ENCODE measurements around the gene OIT3.
A peak's percentile ranks its signal among the peaks of the same experiment; 100 is the strongest.
"Not testable (repeated sequence)": the region's sequence is repeated elsewhere in the genome, so short reads cannot be mapped to it uniquely, and the experiment has no call there.

The OIT3 gene

DNA sequence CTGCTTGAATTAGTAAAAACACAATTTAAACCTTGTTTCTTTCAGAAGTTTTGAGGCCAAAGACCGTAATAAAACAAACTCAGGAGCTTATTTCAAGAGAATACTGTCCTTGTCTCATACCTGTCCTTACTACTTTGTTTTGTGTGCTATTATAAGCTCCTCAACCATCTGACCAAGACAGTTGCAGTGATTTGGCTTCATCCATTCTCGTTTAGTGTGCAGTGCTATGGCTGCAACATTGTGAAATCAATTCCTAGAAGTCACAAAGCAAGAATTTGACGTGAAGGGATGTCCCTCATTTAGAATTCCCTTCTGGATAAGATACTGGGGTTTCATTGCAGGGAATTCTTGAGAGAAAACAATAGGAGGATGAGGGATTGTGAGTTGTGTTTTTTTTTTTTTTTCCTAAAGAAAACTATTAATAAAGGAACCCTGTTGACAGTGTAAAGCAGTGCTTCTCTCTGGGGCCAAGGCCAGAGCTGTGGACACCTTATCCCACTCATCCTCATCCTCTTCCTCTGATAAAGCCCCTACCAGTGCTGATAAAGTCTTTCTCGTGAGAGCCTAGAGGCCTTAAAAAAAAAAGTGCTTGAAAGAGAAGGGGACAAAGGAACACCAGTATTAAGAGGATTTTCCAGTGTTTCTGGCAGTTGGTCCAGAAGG is at the start of gene OIT3:
OIT3 (plus strand) TSS at position 604 of the 663 bp plus-strand sequence. CDS start 60 bp downstream, outside the sequence.
- no peak for DNase-seq

DNA sequence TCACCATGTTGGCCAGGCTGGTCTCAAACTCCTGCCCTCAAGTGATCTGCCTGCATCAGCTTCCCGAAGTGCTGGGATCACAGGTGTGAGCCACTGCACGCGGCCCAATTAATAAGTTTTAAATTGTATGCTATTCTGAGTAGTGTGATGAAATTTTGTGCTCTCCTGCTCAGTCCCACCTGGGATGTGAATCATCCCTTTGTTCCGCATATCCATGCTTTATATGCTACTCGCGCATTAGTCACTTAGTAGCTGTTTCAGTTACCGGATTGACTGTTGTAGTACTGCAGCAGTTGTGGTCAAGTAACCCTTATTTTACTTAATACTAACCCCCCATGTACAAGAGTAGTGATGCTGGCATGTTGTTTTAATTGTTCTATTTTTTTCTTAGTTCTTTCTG is 47.3 kb upstream of the OIT3 start:
- no peak for DNase-seq

- peak in 1 of 2 donors; percentile 20 for DNase-seq
Measured at GRCh38 chr10:72847681-72848080, 45.9 kb upstream of the OIT3 start.

GRCh38 chr10:72850861-72851260 is 42.7 kb upstream of the OIT3 start:
- DNase-seq: no peak

GRCh38 chr10:72851509-72851908 is 42.0 kb upstream of the OIT3 start:
- DNase-seq: no peak

DNA sequence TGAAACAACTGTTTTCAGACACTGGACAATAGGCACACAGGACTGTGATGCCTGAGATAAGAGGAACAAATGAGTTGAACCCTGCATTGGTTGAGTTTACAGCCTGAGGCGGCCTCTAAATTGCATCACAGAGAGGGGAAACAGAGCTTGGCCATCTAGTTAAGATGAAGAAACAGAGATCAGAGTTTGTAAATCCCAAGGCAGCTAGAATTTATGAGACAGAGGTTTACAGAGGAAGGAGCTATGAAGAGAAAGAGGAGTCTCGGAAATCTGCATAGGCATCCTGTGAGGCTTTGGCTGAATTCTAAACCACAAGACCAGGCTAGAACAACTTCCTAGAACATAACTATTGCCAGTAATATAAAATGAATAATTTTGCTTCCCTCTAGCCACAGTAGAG is 41.0 kb upstream of the OIT3 start:
- no peak for DNase-seq

GRCh38 chr10:72855129-72855528 is 38.4 kb upstream of the OIT3 start:
- no peak for DNase-seq

DNA sequence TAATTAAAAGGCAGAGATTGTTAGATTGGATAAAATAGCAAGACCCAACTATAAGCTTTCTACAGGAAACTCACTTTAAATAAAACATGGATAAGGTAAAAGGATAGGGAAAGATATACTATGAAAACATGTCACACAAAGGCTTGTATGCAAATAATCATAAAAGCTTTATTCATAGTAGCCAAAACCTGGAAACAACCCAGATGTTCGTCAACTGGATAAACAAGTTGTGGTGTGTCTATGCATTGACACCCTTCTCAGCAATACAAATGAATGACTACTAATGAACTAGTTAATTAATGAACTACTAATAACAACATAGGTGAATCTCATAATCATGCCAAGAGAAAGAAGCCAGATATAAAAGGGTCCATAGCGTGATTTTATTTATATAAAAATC is 37.7 kb upstream of the OIT3 start:
- no peak for DNase-seq

- no peak for DNase-seq
Measured at GRCh38 chr10:72858067-72858466, 35.5 kb upstream of the OIT3 start.

DNA sequence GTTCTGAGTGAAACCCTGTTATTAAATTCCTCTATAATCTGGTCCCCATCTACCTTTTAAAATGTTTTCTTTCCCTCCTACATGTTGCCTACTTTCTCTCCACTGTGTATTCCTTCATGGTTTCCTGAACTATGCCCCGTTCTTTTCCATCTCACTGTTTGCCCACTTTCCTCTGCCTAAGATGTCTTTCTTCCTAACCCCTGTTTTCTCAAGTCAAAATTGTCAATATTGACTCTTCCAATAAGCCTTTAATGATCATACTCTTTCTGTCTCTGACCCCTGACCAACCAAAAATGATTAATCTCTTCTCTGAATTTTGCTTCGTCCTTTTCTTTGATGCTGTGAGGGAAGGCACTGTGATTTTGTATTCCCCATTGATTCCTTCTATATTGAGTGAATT is 30.6 kb upstream of the OIT3 start:
- no peak for DNase-seq

DNA sequence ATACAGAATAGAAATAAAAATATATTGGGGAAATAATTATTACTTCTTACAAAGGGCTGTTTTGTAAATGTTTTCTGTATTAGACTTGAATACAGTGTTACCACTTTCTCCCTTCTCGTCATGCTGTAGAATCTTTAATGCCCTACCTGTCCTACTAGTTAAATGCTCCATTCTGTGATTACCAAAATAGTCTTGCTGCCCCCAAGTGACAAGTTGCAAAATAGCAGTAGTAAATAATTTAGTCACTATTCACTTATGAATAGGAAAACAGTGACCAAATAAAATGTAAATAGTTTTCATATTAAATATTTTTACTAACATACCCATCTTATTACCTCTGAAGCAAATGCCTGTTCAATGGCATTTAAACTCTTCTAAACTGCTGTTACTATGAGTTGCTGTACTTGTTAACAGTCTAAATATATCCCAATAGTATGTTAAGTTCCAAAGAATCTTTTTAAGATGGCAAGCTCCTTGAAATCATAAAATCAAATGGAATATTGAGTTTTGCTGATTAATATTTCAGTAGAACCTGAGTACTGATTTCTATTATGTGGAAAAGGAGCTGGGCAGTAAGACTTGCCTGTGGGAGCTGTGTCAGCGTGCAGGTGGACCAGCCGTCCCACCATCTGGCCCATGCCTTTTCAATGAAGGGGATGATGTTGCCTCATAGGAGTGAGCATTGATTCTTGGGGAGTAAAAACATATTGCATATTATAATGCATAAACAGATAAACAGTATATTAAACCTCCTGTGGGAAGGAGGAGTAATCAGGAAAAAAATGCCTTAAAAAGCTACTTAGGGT is 18.1 kb upstream of the OIT3 start:
- peak in 1 of 2 donors; percentile 36 for DNase-seq

DNA sequence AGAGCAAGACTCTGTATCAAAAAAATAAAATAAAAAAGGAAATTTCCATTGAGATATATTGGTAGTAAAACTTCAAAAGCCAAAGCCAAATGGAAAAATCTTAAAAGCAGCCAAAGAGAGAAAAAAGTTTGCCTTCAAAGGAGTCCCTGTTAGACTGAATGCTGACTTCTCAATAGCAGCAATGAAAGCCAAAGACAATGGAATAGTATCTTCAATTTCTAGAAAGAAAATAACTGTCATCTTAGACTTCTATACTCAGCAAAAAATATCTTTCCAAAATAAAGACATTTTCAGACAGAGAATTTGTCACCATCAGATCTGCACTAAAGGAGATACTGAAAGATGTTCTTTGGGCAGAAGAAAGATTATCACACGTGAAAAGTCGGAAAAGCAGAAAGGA is 14.3 kb upstream of the OIT3 start:
- no peak for DNase-seq

DNA sequence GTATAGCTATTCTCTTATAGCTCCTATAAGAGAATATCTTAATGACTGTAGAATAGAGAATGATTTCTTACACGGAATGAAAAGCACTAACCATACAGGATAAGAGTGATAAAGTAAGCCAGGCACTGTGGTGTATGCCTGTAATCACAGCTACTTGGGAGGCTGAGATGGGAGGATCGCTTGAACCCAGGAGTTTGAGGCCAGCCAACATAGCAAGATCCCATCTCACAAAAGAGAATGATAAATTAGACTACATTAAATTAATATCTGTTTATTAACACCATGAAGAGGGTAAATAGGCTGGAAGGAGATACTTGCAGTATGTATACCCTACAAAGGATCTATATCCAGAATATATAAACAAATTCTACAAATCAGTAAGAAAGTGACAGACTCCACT is 12.2 kb upstream of the OIT3 start:
- DNase-seq: no peak

- DNase-seq: no peak
Measured at GRCh38 chr10:72883861-72884260, 9.7 kb upstream of the OIT3 start.

DNA sequence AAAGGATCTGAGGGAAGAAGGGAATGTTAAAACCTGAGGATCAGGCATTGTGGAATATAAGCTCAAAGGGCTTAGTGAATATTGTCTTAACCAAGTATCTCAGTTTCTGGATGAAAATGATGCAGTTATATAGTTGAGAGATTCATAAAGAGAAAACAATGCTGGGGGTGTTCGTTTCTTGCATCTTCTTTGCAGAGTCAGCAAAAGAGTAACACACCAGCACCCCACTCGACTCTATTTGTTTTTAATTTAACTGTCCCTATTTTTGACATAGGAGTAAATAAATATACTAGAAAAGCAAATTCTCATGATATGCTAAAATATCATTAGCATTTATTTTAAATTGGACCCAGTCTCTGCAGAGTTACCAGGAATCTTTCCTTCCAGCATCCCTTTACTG is 7.6 kb upstream of the OIT3 start:
- no peak for DNase-seq

- DNase-seq: no peak
Measured at GRCh38 chr10:72886621-72887020, 6.9 kb upstream of the OIT3 start.

- DNase-seq: no peak
Measured at GRCh38 chr10:72887043-72887442, 6.5 kb upstream of the OIT3 start.

DNA sequence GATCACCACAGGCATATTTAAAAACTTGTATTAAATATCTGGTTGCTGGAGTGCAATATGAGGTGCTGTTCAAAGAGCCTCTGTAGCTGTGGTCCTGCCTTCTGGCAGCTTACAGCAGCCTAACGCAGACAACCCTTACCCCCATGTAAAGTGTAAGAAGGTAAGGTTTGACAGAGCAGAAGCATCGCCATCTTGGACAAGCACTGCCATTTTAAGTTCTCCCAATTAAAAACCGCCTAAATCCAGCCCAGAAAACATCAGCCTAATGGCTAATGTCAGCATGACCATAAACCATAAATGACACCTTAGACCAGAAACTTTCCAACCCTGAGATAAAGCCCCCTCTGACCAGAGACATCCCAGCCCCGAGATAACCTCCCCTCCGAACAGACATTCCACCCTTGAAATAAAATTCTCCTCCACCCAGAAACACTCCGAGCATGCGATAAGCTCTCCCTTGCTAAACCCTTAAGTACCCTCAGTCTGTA is 5.3 kb upstream of the OIT3 start:
- DNase-seq: no peak

DNA sequence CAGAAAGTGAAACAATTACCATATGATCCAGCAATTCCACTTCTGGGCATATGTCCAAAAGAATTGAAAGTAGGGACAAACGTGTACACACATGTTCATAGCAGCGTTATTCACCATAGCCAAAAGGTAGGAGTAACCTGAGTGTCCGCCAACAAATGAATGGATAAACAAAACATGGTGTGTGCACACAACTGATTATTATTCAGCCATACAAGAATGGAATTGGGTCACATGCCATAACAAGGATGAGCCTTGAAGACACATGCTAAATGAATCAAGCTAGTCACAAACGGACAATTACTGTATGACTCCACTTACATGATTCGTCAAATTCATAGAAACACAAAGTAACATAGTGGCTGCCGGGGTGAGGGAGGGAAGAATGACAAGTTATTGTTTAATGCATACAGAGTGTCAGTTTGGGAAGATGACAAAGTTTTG is 4.1 kb upstream of the OIT3 start:
- DNase-seq: no peak

GRCh38 chr10:72890086-72890485 is 3.5 kb upstream of the OIT3 start:
- no peak for DNase-seq

GRCh38 chr10:72895236-72895850 is 1.8 kb downstream of the OIT3 start:
- DNase-seq: no peak

GRCh38 chr10:72898616-72899015 is 5.1 kb downstream of the OIT3 start:
- DNase-seq: no peak

- no peak for DNase-seq
Measured at GRCh38 chr10:72899545-72899944, 6.0 kb downstream of the OIT3 start.

DNA sequence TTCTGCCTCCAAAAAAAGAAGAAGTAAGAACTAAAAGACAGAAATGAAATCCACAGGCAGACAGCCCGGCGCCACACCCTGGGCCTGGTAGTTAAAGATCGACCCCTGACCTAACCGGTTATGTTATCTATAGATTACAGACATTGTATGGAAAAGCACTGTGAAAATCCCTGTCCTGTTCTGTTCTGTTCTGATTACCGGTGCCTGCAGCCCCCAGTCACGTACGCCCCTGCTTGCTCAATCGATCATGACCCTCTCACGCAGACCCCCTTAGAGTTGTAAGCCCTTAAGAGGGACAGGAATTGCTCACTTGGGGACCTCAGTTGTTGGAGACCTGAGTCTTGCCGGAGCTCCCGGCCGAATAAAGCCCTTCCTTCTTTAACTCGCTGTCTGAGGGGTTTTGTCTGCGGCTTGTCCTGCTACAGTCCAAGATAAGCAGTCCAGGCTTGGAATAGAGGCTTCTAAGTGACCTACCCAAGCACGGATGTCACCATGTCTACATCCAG is 10.5 kb downstream of the OIT3 start:
- not testable (repeated sequence) for DNase-seq
